ENCODE measurements around the gene UGT8. TPM values are rescaled to one million over a fixed set of nuclear protein-coding genes. Genes with fewer than 3 reads are reported as not detected.

The UGT8 gene
- total RNA-seq, 1 experiment from 2014 or later: 0.06 TPM

GRCh38 chr4:114688059-114688458, 89.5 kb downstream of the UGT8 start:
- no peak for DNase-seq (ENCODE audit: low read depth)

GRCh38 chr4:114690571-114690970, 92.0 kb downstream of the UGT8 start:
- no peak for DNase-seq (ENCODE audit: low read depth)

- no peak for DNase-seq (ENCODE audit: low read depth)
Observed at GRCh38 chr4:114691865-114692264, 93.3 kb downstream of the UGT8 start.

GRCh38 chr4:114692958-114693357, 94.4 kb downstream of the UGT8 start:
- DNase-seq (ENCODE audit: low read depth): no peak

- DNase-seq (ENCODE audit: low read depth): peak; percentile 29
Observed at GRCh38 chr4:114694770-114695169, 96.2 kb downstream of the UGT8 start.

GRCh38 chr4:114698231-114698630, 99.6 kb downstream of the UGT8 start:
- DNase-seq (ENCODE audit: low read depth): no peak

GRCh38 chr4:114701491-114701890, 102.9 kb downstream of the UGT8 start:
- no peak for DNase-seq (ENCODE audit: low read depth)

GRCh38 chr4:114717432-114717831, 118.8 kb downstream of the UGT8 start:
- no peak for DNase-seq (ENCODE audit: low read depth)

GRCh38 chr4:114725066-114725465, 126.5 kb downstream of the UGT8 start:
- no peak for DNase-seq (ENCODE audit: low read depth)

GRCh38 chr4:114727461-114727860, 128.9 kb downstream of the UGT8 start:
- DNase-seq (ENCODE audit: low read depth): no peak
